ENCODE data around the gene BTG2. TPM values are rescaled to one million over a fixed set of nuclear protein-coding genes. Genes with fewer than 3 reads are reported as not detected.

Gene BTG2
- total and polyA plus RNA-seq, 2 donors (not counting 1 experiment from before 2014, with no cell fraction given) = 9.8 to 26.3 TPM

GRCh38 chr1:203287898-203288297 is 17.4 kb upstream of the BTG2 start:
- no peak overlapping the region for H3K4me2 ChIP-seq (ENCODE audit: extremely low read depth, insufficient read depth, low read length)
- H3K27me3 ChIP-seq (ENCODE audit: control insufficient read depth, insufficient read depth, low read length) = peaks cover 36% of the 10 kb centered on the region
- DNase-seq (ENCODE audit: low read depth in 2 of 2) = no peak
- no peak overlapping the region for H3K9ac ChIP-seq (ENCODE audit: insufficient read depth, low read length)
- H3K79me2 ChIP-seq (ENCODE audit: control insufficient read depth, insufficient read depth, low read length) = no peaks in the 10 kb centered on the region
- H2AFZ ChIP-seq (ENCODE audit: low read length) = no peak overlapping the region
- no peaks in the 10 kb centered on the region for H3K9me3 ChIP-seq (ENCODE audit: control insufficient read depth, insufficient read depth, low read depth, low read length)
- H3K4me3 ChIP-seq (replicated peaks in 1 of 4; ENCODE audit: control extremely low read depth in 1 of 4, insufficient read depth in 1 of 4, low read depth in 3 of 4, low read length in 4 of 4) = no peak overlapping the region
- peaks cover 2% of the 10 kb centered on the region for H3K4me1 ChIP-seq (ENCODE audit: control insufficient read depth, extremely low read depth, insufficient read depth, low read length)
- no peak overlapping the region for H3K27ac ChIP-seq (ENCODE audit: insufficient read depth, low read length)
- TF ChIP-seq EZH2 (IDR thresholded peaks at IDR 0.05; ENCODE audit: low read length, missing control alignments) = no peak
- TF ChIP-seq, protein P1, sequence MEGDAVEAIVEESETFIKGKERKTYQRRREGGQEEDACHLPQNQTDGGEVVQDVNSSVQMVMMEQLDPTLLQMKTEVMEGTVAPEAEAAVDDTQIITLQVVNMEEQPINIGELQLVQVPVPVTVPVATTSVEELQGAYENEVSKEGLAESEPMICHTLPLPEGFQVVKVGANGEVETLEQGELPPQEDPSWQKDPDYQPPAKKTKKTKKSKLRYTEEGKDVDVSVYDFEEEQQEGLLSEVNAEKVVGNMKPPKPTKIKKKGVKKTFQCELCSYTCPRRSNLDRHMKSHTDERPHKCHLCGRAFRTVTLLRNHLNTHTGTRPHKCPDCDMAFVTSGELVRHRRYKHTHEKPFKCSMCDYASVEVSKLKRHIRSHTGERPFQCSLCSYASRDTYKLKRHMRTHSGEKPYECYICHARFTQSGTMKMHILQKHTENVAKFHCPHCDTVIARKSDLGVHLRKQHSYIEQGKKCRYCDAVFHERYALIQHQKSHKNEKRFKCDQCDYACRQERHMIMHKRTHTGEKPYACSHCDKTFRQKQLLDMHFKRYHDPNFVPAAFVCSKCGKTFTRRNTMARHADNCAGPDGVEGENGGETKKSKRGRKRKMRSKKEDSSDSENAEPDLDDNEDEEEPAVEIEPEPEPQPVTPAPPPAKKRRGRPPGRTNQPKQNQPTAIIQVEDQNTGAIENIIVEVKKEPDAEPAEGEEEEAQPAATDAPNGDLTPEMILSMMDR (conservative IDR thresholded peaks at IDR 0.05 in 1 of 2, IDR thresholded peaks at IDR 0.05 in 1 of 2; ENCODE audit: low read depth in 1 of 2, low read length in 2 of 2) = no peak
- H4K20me1 ChIP-seq (ENCODE audit: control insufficient read depth, extremely low read depth, insufficient read depth, low read length) = no peaks in the 10 kb centered on the region
- no peaks in the 10 kb centered on the region for H3K36me3 ChIP-seq (ENCODE audit: control insufficient read depth, insufficient read depth, low read length)

GRCh38 chr1:203288400-203288799 is 16.9 kb upstream of the BTG2 start:
- Histone ChIP-seq H3K4me2 (ENCODE audit: extremely low read depth, insufficient read depth, low read length) (no peak overlapping the region), H3K4me3 (replicated peaks in 1 of 4; ENCODE audit: control extremely low read depth in 1 of 4, insufficient read depth in 1 of 4, low read depth in 3 of 4, low read length in 4 of 4) (no peak overlapping the region), H4K20me1 (ENCODE audit: control insufficient read depth, extremely low read depth, insufficient read depth, low read length) (no peaks in the 10 kb centered on the region), H3K9ac (ENCODE audit: insufficient read depth, low read length) (no peak overlapping the region), H3K4me1 (ENCODE audit: control insufficient read depth, extremely low read depth, insufficient read depth, low read length) (peaks cover 2% of the 10 kb centered on the region), H3K79me2 (ENCODE audit: control insufficient read depth, insufficient read depth, low read length) (no peaks in the 10 kb centered on the region), H3K27me3 (ENCODE audit: control insufficient read depth, insufficient read depth, low read length) (peaks cover 36% of the 10 kb centered on the region), H3K27ac (ENCODE audit: insufficient read depth, low read length) (no peak overlapping the region), H3K36me3 (ENCODE audit: control insufficient read depth, insufficient read depth, low read length) (no peaks in the 10 kb centered on the region), H3K9me3 (ENCODE audit: control insufficient read depth, insufficient read depth, low read depth, low read length) (no peaks in the 10 kb centered on the region), H2AFZ (ENCODE audit: low read length) (no peak overlapping the region)
- no peak for DNase-seq (ENCODE audit: low read depth in 2 of 2)
- TF ChIP-seq, protein P1 (conservative IDR thresholded peaks at IDR 0.05 in 1 of 2, IDR thresholded peaks at IDR 0.05 in 1 of 2; ENCODE audit: low read depth in 1 of 2, low read length in 2 of 2) = no peak
- no peak for TF ChIP-seq EZH2 (IDR thresholded peaks at IDR 0.05; ENCODE audit: low read length, missing control alignments)

GRCh38 chr1:203289281-203289981 is 15.9 kb upstream of the BTG2 start:
- H3K4me1 ChIP-seq (ENCODE audit: control insufficient read depth, extremely low read depth, insufficient read depth, low read length) = peaks cover 2% of the 10 kb centered on the region
- H3K27me3 ChIP-seq (ENCODE audit: control insufficient read depth, insufficient read depth, low read length) = peaks cover 30% of the 10 kb centered on the region
- no peak overlapping the region for H3K27ac ChIP-seq (ENCODE audit: insufficient read depth, low read length)
- H3K9ac ChIP-seq (ENCODE audit: insufficient read depth, low read length) = no peak overlapping the region
- no peak for DNase-seq (ENCODE audit: low read depth in 2 of 2)
- H2AFZ ChIP-seq (ENCODE audit: low read length) = no peak overlapping the region
- TF ChIP-seq, protein P1 (conservative IDR thresholded peaks at IDR 0.05 in 1 of 2, IDR thresholded peaks at IDR 0.05 in 1 of 2; ENCODE audit: low read depth in 1 of 2, low read length in 2 of 2) = no peak
- no peak for TF ChIP-seq EZH2 (IDR thresholded peaks at IDR 0.05; ENCODE audit: low read length, missing control alignments)
- no peaks in the 10 kb centered on the region for H3K79me2 ChIP-seq (ENCODE audit: control insufficient read depth, insufficient read depth, low read length)
- H3K4me3 ChIP-seq (replicated peaks in 1 of 4; ENCODE audit: control extremely low read depth in 1 of 4, insufficient read depth in 1 of 4, low read depth in 3 of 4, low read length in 4 of 4) = no peak overlapping the region
- H3K36me3 ChIP-seq (ENCODE audit: control insufficient read depth, insufficient read depth, low read length) = no peaks in the 10 kb centered on the region
- no peaks in the 10 kb centered on the region for H3K9me3 ChIP-seq (ENCODE audit: control insufficient read depth, insufficient read depth, low read depth, low read length)
- no peaks in the 10 kb centered on the region for H4K20me1 ChIP-seq (ENCODE audit: control insufficient read depth, extremely low read depth, insufficient read depth, low read length)
- H3K4me2 ChIP-seq (ENCODE audit: extremely low read depth, insufficient read depth, low read length) = no peak overlapping the region
